BE2C (cell line): ENCODE data around the gene TRABD2B.

Experiments
- DNase-seq: peaks from one replicate; pipeline ENCODE4 v3.0.0-alpha.2; 2020
- H3K27me3 ChIP-seq: fragments of 250-450 bp; sonication (Bioruptor Pico); 2 replicates; pipeline ENCODE4 v1.5.1; 2020; ENCODE audit warnings: mild to moderate bottlenecking
- H3K36me3 ChIP-seq: fragments of 250-450 bp; sonication (Bioruptor Pico); 2 replicates; pipeline ENCODE4 v1.5.1; 2020; ENCODE audit warnings: mild to moderate bottlenecking
- H3K4me1 ChIP-seq: fragments of 250-450 bp; sonication (Bioruptor Pico); 2 replicates; pipeline ENCODE4 v1.5.1; 2020
- H3K4me3 ChIP-seq: 2 replicates; pipeline ENCODE4 v1.5.1; 2011; ENCODE audit warnings: low read depth, low read length
- H3K9me3 ChIP-seq: fragments of 250-450 bp; sonication (Bioruptor Pico); 2 replicates; pipeline ENCODE4 v1.5.1; 2020
- CTCF ChIP-seq: IDR thresholded peaks from 2 replicates; pipeline ENCODE4 v1.5.1; 2012; ENCODE audit warnings: mild to moderate bottlenecking, low read depth, low read length

The TRABD2B gene

GRCh38 chr1:48018799-48019198, 21.6 kb upstream of the TRABD2B start:
- H3K27me3 ChIP-seq = no peaks in the 10 kb centered on the region
- DNase-seq = no peak
- no peaks in the 10 kb centered on the region for H3K4me1 ChIP-seq
- no peaks in the 10 kb centered on the region for H3K9me3 ChIP-seq
- H3K4me3 ChIP-seq = no peak overlapping the region
- H3K36me3 ChIP-seq = no peaks in the 10 kb centered on the region
- no peak for TF ChIP-seq CTCF

DNA sequence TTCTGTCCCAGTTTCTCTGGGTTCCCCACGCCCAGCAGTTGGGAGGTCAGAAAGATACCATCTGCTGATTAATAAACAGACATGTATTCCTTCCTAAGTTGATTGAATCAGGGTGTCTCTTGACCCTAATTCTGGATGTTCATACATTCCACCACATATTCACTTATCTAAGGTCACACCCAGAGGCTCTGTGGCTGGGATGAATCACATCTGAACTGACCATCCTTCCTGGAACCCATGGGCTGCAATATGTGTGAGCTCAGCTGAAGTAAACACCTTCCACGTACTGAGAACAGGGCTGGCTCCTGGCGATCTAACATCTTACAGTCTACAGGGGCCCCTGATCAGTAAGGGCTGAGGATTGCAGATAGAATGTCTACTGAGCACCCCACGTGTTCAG, 20.5 kb upstream of the TRABD2B start:
- no peaks in the 10 kb centered on the region for H3K9me3 ChIP-seq
- no peaks in the 10 kb centered on the region for H3K4me1 ChIP-seq
- no peak for TF ChIP-seq CTCF
- no peaks in the 10 kb centered on the region for H3K36me3 ChIP-seq
- H3K27me3 ChIP-seq = no peaks in the 10 kb centered on the region
- DNase-seq = no peak
- no peak overlapping the region for H3K4me3 ChIP-seq

GRCh38 chr1:48016515-48016914, 19.3 kb upstream of the TRABD2B start:
- Histone ChIP-seq H3K36me3 (no peaks in the 10 kb centered on the region), H3K27me3 (no peaks in the 10 kb centered on the region), H3K9me3 (no peaks in the 10 kb centered on the region), H3K4me3 (no peak overlapping the region), H3K4me1 (no peaks in the 10 kb centered on the region)
- no peak for TF ChIP-seq CTCF
- DNase-seq = no peak

- no peak for TF ChIP-seq CTCF
- Histone ChIP-seq H3K27me3 (no peaks in the 10 kb centered on the region), H3K4me1 (no peaks in the 10 kb centered on the region), H3K9me3 (no peaks in the 10 kb centered on the region), H3K36me3 (no peaks in the 10 kb centered on the region), H3K4me3 (no peak overlapping the region)
- DNase-seq = no peak
These were observed 16.1 kb upstream of the TRABD2B start for GRCh38 chr1:48013270-48013669.

DNA sequence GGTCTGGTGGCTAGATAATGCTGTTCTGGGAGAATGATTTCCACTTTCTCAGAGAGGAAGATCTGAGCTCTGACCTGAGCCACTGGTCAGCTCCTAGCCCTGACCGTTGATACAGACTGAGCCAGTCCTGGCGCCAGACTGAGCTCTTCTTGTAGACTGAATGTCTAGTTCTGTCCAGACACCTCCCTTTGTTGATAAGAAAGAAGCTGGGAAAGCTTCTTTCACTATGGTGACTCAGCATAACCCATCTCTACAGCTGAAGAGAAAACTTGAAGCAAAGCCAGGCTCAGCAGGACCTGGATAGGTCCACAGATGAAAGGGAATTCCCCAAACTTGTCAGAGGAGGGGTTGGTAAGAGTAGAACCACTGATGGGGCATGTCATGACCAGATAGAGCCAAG, 9.9 kb upstream of the TRABD2B start:
- peak; percentile 27 for DNase-seq
- H3K36me3 ChIP-seq = no peaks in the 10 kb centered on the region
- no peaks in the 10 kb centered on the region for H3K9me3 ChIP-seq
- H3K4me3 ChIP-seq = no peak overlapping the region
- no peaks in the 10 kb centered on the region; the same call in 1 of the 2 replicates for H3K4me1 ChIP-seq
- no peaks in the 10 kb centered on the region for H3K27me3 ChIP-seq
- TF ChIP-seq CTCF = no peak

DNA sequence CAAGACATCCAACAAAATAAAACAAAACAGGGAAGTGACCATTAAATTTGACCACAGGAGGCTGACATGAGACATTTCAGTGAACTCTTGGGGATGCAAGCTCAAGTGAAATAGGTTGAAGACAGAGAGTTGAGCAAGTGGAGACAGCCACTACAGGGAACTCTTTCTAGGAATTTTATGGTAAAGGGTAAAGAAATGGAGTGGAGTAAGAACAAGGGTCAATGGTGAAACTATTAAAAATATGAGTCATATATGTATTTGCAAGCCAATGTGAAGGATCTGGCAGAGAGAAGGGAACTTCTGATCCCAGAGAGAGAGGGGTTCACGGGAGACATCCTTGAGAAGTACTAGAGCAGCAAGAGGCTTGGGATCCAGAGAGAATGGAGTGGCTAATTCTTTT, 9.1 kb upstream of the TRABD2B start:
- Histone ChIP-seq H3K27me3 (no peaks in the 10 kb centered on the region), H3K9me3 (no peaks in the 10 kb centered on the region), H3K4me3 (no peak overlapping the region), H3K36me3 (no peaks in the 10 kb centered on the region), H3K4me1 (no peaks in the 10 kb centered on the region; the same call in 1 of the 2 replicates)
- no peak for TF ChIP-seq CTCF
- DNase-seq = no peak
